ENCODE results near the gene GTF3C5. TPM values are rescaled to one million over a fixed set of nuclear protein-coding genes. Genes with fewer than 3 reads are reported as not detected.
A peak's percentile ranks its signal among the peaks of the same experiment; 100 is the strongest.

Gene GTF3C5
- total and polyA plus RNA-seq, 9 of the 15 experiments (the other 6 are each of a cell fraction or from before 2014, with no cell fraction given): 3.8 to 118 (median 83.7) TPM

- TF ChIP-seq, protein P1, sequence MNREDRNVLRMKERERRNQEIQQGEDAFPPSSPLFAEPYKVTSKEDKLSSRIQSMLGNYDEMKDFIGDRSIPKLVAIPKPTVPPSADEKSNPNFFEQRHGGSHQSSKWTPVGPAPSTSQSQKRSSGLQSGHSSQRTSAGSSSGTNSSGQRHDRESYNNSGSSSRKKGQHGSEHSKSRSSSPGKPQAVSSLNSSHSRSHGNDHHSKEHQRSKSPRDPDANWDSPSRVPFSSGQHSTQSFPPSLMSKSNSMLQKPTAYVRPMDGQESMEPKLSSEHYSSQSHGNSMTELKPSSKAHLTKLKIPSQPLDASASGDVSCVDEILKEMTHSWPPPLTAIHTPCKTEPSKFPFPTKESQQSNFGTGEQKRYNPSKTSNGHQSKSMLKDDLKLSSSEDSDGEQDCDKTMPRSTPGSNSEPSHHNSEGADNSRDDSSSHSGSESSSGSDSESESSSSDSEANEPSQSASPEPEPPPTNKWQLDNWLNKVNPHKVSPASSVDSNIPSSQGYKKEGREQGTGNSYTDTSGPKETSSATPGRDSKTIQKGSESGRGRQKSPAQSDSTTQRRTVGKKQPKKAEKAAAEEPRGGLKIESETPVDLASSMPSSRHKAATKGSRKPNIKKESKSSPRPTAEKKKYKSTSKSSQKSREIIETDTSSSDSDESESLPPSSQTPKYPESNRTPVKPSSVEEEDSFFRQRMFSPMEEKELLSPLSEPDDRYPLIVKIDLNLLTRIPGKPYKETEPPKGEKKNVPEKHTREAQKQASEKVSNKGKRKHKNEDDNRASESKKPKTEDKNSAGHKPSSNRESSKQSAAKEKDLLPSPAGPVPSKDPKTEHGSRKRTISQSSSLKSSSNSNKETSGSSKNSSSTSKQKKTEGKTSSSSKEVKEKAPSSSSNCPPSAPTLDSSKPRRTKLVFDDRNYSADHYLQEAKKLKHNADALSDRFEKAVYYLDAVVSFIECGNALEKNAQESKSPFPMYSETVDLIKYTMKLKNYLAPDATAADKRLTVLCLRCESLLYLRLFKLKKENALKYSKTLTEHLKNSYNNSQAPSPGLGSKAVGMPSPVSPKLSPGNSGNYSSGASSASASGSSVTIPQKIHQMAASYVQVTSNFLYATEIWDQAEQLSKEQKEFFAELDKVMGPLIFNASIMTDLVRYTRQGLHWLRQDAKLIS (CRISPR knock-in tag; IDR thresholded peaks at IDR 0.05): no peak
- no peak for TF ChIP-seq ZFX (CRISPR knock-in tag; IDR thresholded peaks at IDR 0.05)
- TF ChIP-seq ELF4 (CRISPR knock-in tag; IDR thresholded peaks at IDR 0.05): no peak
- TF ChIP-seq HIVEP1 (CRISPR knock-in tag; IDR thresholded peaks at IDR 0.05): no peak
- TF ChIP-seq HINFP (tag; conservative IDR thresholded peaks at IDR 0.05; ENCODE audit: low read depth): no peak
- 0 out of 2 replicates have a peak, but pooled peaks have one; percentile 19 for TF ChIP-seq ZNF584 (CRISPR knock-in tag; IDR thresholded peaks at IDR 0.05; ENCODE audit: low read depth)
- no peak for TF ChIP-seq THRAP3 (IDR thresholded peaks at IDR 0.05; ENCODE audit: borderline replicate concordance)
- TF ChIP-seq CEBPZ (IDR thresholded peaks at IDR 0.05; ENCODE audit: borderline replicate concordance, low read depth, low read length): no peak
- TF ChIP-seq CHD2 (IDR thresholded peaks at IDR 0.05; ENCODE audit: low read depth, low read length): no peak
- TF ChIP-seq ZNF780A (CRISPR knock-in tag; IDR thresholded peaks at IDR 0.05): no peak
- TF ChIP-seq FOSL1 (tag; conservative IDR thresholded peaks at IDR 0.05): 0 out of 2 replicates have a peak, but pooled peaks have one; percentile 14
- TF ChIP-seq ZNF707 (CRISPR knock-in tag; conservative IDR thresholded peaks at IDR 0.05): no peak
- no peak for TF ChIP-seq MTA3 (IDR thresholded peaks at IDR 0.05; ENCODE audit: borderline replicate concordance)
- TF ChIP-seq, protein P2, sequence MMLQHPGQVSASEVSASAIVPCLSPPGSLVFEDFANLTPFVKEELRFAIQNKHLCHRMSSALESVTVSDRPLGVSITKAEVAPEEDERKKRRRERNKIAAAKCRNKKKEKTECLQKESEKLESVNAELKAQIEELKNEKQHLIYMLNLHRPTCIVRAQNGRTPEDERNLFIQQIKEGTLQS (IDR thresholded peaks at IDR 0.05): no peak
- TF ChIP-seq, protein P2 (CRISPR knock-in tag; conservative IDR thresholded peaks at IDR 0.05): no peak
- no peak for TF ChIP-seq FOXP1 (CRISPR knock-in tag; IDR thresholded peaks at IDR 0.05)
- no peak for TF ChIP-seq SIX5 (IDR thresholded peaks at IDR 0.05; ENCODE audit: borderline replicate concordance in 1 of 2, insufficient read depth in 1 of 2, low read depth in 1 of 2, low read length in 2 of 2)
- no peak for TF ChIP-seq PCBP2 (IDR thresholded peaks at IDR 0.05; ENCODE audit: low read depth, low read length, poor library complexity, severe bottlenecking)
- TF ChIP-seq ZNF384 (IDR thresholded peaks at IDR 0.05; ENCODE audit: low read depth, low read length): no peak
- TF ChIP-seq MED1 (CRISPR knock-in tag; IDR thresholded peaks at IDR 0.05; ENCODE audit: borderline replicate concordance): no peak
Observed at GRCh38 chr9:133031130-133031422, 279 bp downstream of the GTF3C5 start (continued).
